Stimulated activated CD8-positive, alpha-beta memory T cell treated with anti-CD3 and anti-CD28 coated beads, Interleukin-12 subunit alpha, Interleukin-12 subunit beta, amount 100 ng/mL, for 4 hours (primary cell): ENCODE data around the gene POLR2E.
"Not testable (repeated sequence)": the region's sequence is repeated elsewhere in the genome, so short reads cannot be mapped to it uniquely, and the experiment has no call there.

ENCODE experiments used
- DNase-seq: peaks from one replicate; pipeline ENCODE4 v3.0.0-alpha.2; 2020; ENCODE audit warnings: low read depth

The POLR2E gene

DNA sequence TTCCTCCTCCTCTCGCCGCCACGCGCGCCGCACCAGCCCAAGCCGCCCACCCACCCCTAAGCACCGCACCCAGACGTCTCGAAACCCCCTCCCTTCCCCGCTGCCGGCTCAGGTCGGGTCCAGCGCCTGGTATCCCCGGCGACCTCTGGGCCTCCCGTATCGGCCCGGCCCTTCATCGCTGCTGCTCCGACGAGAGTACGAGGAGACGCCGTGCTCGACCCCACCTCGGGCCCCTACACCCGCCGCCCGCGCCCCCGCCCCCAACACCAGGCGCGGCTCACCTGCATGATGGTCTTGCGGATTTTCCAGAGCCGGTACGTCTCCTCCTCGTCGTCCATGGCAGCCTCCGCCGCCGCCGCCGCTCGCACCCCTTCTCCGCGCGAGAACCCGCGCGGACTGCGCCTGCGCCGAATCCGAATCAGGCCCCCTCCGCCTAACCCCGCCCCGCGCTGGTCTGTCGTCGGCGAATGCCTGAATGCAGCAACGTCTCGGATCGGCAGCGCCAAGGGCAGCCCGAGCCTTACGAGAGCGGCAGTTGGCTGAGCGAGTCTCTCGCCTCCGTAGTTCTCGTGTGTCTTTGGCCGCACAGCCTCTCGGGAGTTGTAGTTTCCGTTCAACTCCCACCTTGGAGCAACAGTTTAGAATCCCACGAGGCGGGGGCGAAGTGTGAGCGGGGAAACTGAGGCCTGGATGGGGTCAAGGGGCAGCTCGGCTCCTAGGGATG lies at the start of gene POLR2E:
TSS of gene POLR2E (minus strand) at position 398 of the 724 bp plus-strand sequence. CDS start at position 338, 60 bp downstream.
- peak; percentile 96 for DNase-seq

DNA sequence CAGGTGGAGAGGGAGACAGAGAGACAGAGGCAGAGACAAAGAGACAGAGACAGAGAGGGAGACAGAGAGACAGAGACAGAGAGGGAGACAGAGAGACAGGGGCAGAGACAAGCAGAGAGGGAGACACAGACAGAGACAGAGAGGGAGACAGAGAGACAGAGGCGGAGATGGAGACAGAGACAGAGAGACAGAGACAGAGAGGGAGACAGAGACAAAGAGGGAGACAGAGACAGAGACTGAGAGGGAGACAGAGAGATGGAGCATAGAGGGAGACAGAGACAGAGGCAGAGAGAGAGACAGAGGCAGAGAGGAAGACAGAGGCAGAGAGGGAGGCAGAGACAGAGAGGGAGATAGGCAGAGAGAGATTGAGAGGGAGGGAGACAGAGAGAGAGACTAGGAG lies 49.6 kb upstream of the POLR2E start:
- no peak for DNase-seq

GRCh38 chr19:1143828-1144399 lies 48.7 kb upstream of the POLR2E start:
- DNase-seq, result no peak

DNA sequence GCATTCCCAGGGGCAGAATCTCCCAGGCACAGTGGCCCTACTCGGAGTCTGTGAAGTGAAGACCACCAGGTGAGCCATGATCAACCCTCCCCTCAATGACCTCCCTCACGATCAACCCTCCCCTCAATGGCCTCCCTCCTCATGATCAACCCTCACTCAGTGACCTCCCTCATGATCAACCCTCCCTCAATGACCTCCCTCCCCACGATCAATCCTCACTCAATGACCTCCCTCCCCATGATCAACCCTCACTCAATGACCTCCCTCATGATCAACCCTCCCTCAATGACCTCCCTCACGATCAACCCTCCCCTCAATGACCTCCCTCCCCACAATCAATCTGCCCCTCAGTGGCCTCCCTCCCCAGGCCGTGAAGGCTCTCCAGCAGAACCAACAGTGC lies 46.8 kb upstream of the POLR2E start:
- DNase-seq, result no peak

DNA sequence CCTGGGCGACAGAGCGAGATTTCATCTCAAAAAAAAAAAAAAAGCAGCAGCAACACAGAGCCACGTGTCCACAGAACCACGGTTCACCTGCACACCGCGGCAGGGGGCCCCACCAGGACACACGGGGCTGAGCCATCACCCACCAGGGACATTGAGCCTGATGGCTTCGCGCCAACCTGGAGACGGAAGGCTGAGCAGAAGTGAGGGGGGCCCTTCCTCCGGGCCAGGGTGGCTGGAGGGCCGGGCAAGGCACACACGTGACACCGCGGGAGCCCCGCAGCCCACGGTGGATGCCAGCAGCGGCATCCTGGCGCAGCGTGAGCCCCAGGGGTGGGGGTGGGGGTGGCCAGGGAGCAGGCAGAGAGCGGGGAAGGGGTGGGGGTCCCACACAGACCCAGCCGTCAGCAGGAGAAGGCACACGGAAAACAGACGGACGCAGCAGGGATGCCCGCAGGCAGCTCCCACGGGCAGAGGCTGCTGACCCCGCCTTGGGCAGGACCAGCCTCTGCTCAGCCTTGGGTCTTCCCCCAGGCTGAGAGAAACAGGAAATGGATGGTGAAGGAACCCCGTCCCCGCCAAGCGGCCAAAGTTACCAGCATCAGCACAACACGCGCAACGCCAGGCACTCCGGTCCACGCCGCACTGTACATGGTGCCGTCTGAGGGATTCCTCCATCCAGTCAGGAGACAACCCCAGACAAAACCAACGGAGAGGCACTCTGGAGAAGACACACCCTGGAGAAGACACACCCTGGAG lies 45.3 kb upstream of the POLR2E start:
- DNase-seq, result no peak

DNA sequence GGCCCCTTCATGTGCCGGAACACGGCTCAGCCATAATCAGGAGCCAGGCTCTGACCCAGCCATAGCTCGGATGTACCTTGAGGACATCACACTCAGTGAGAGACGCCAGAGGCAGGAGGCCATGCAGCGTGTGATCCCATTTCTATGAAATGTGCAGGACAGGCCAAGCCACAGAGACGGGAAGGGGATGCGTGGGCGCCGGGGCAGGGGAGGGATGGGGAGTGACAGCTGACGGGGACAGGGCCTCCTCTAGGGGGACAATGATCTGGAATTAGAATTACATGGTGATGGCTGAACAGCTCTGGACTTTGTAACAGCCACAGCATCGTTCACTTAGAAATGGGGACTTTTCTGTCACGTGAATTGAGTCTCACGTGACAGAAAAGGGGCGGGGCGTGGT lies 44.0 kb upstream of the POLR2E start:
- no peak for DNase-seq

DNA sequence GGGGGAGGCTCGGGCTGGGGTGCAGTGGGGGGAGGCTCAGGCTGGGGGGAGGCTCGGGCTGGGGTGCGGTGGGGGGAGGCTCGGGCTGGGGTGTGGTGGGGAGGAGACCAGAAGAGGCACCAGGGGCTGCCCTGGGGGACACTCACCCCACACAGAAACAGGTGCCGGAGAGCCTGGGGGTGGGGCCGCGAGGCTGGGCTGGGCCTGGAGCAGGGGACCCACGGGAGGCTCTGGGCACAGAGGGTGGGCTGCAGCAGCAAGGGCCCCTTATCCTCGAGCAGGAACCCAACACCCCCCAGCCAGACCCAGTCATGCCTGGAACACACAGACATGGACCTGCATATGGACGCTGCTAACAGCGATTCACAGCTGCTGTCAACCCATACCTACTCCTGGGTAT lies 42.9 kb upstream of the POLR2E start:
- DNase-seq, result no peak

DNA sequence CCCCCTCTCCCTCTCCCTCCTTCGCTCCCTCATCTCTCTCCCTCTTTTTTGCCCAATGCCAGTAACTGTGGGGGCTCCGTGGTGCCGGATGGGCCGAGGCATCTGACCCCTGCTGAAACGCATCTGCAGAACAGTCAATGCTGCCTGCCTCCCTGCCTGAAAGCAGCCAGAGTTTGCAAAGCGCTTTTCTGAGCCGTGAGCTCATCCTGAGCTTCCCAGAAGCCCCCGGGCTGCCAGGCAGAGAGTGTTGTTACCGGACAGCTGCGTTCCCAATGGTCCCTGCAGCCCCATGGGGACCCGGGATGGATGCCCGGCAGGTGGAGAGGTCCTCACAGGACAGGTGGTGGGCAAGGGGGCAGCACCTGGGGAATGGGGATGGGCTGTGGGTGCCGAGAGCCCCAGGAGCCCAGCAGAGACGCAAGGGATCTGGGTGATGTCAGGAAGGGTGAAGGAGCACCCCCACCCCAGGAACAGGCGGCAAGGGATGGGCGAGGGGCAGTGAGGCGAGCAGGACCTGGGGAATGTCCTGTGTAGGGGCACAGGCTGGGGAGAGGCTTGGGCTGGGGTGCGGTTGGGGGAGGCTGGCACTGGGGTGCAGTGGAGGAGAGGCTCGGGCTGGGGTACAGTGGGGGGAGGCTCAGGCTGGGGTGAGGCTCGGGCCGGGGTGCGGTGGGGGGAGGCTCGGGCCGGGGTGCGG lies 41.6 kb upstream of the POLR2E start:
- no peak for DNase-seq

DNA sequence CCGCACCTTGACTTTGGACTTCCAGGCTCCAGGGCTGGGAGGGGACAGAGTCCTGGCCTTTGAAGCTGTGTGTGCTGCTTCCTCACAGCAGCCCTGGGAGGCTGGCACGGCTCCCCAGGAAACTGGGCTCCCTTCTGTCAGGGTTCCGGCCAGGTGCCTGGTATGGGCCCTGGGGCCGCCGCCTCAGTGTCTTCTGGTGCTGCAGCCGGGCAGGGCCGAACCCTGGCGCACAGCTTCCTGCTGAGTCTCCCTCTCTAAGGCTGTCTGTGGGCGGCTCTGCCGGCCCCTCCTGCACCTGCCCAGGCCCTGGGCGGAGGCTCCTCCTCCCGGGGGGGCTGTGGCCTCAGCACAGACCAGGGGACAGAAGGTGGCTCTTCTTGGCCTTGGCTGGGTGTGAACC lies 41.0 kb upstream of the POLR2E start:
- no peak for DNase-seq

GRCh38 chr19:1135454-1135853 lies 40.3 kb upstream of the POLR2E start:
- no peak for DNase-seq

- no peak for DNase-seq
Measured at GRCh38 chr19:1134431-1134830, 39.3 kb upstream of the POLR2E start.

GRCh38 chr19:1133471-1133929 lies 38.3 kb upstream of the POLR2E start:
- peak; percentile 69 for DNase-seq

DNA sequence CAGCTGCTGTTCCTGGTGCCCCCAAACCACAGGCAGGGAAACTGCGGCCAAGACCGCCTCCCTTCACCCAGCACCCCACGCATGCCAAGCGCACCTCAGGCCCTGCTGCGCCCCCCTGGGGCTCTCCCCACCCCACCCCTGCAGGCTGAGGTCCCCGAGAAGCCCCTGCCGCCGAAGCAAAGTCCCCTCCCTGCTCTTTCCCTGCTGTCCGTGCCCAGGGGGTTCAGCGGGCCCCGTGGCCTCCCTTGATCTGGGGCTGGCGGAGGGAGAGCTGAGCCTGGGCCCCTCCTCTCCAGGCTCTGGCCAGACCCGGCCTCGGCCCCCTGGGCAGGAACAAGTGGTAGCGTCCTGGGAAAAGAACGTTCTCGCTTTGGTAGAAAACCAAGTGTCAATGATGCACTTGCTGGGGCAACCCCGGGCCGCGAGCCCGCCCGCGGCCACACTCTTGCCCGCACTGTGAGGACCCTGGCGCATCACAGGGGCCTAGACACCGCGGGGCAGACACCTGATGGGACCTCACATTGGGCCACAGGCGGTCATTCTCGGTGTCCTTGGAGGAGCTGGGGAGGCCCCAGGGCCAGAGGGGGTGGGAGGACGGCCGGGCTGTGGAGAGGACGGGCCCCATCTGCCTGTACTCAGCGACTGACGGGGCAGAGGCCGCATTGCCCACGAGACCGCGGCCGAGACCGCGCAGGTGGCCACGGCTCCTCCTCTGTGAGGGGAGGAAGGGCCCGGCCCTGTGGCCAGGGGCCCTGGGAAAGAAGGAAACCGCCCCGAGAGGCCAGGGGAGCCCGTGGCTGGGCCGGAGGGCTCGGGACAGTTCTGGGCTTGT lies 37.6 kb upstream of the POLR2E start:
- peak; percentile 27 for DNase-seq

GRCh38 chr19:1131718-1132551 lies 36.8 kb upstream of the POLR2E start:
- DNase-seq, result peak; percentile 86

GRCh38 chr19:1130771-1131717 lies 35.9 kb upstream of the POLR2E start:
- DNase-seq, result no peak

- DNase-seq, result no peak
Measured at GRCh38 chr19:1129535-1129934, 34.4 kb upstream of the POLR2E start.

- not testable (repeated sequence) for DNase-seq
Measured at GRCh38 chr19:1129084-1129483, 33.9 kb upstream of the POLR2E start.

DNA sequence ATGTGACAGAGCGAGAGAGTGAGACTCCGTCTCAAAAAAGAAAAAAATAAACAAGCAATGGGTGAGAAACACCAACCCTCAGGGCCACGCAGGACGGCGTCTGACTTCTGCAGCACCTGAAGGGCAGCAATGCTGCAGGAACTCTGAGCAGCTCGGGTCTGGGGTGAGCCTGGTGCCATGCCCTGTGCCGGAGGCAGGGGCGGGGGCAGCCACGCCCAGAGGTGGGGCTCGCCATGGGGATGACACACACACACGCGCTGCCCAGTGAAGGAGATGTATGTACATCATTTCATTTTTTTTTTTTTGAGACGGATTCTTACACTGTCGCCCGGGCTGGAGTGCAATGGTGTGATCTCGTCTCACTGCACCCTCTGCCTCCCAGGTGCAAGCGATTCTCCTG lies 32.9 kb upstream of the POLR2E start:
- no peak for DNase-seq

GRCh38 chr19:1126984-1127760 lies 32.0 kb upstream of the POLR2E start:
- no peak for DNase-seq
